H9 (cell line): ENCODE measurements around the gene FSTL4. TPM values are rescaled to one million over a fixed set of nuclear protein-coding genes. Genes with fewer than 3 reads are reported as not detected.
A peak's percentile ranks its signal among the peaks of the same experiment; 100 is the strongest.

Experiments
- DNase-seq: peaks from one replicate; pipeline ENCODE4 v3.0.0-alpha.2; 2017
- H2AFZ ChIP-seq: one replicate; pipeline ENCODE4 v1.6.1; 2013; ENCODE audit warnings: mild to moderate bottlenecking, low read length, control low read depth, moderate library complexity
- H2AK5ac ChIP-seq: 2 replicates; pipeline ENCODE4 v1.6.1; 2013; ENCODE audit warnings: low read length, control low read depth, mixed read lengths; ENCODE audit not compliant: insufficient read length
- H2BK120ac ChIP-seq: one replicate; pipeline ENCODE4 v1.6.1; 2013; ENCODE audit warnings: low read depth, mild to moderate bottlenecking, low read length, control low read depth, inconsistent platforms; ENCODE audit not compliant: poor library complexity, severe bottlenecking
- H2BK12ac ChIP-seq: 2 replicates; pipeline ENCODE4 v1.6.1; 2013; ENCODE audit warnings: low read length, control low read depth, mixed read lengths, low read depth; ENCODE audit not compliant: insufficient read length
- H2BK15ac ChIP-seq: 2 replicates; pipeline ENCODE4 v1.6.1; 2013; ENCODE audit warnings: low read depth, low read length, control low read depth
- H2BK20ac ChIP-seq: one replicate; pipeline ENCODE4 v1.6.1; 2013; ENCODE audit warnings: low read depth, mild to moderate bottlenecking, low read length, control low read depth, inconsistent platforms; ENCODE audit not compliant: poor library complexity, severe bottlenecking
- H2BK5ac ChIP-seq: 2 replicates; pipeline ENCODE4 v1.6.1; 2013; ENCODE audit warnings: low read length, control low read depth, mixed read lengths; ENCODE audit not compliant: insufficient read length
- H3K14ac ChIP-seq: 2 replicates; pipeline ENCODE4 v1.6.1; 2013; ENCODE audit warnings: low read length, control low read depth; ENCODE audit not compliant: insufficient read depth
- H3K18ac ChIP-seq: 2 replicates; pipeline ENCODE4 v1.6.1; 2013; ENCODE audit warnings: low read depth, mild to moderate bottlenecking, mixed read lengths, low read length, control low read depth; ENCODE audit not compliant: insufficient read length
- H3K23ac ChIP-seq: 2 replicates; pipeline ENCODE4 v1.6.1; 2013; ENCODE audit warnings: low read length, control low read depth, mixed read lengths, low read depth; ENCODE audit not compliant: insufficient read length
- H3K23me2 ChIP-seq: 2 replicates; pipeline ENCODE4 v1.6.1; 2013; ENCODE audit warnings: low read depth, mild to moderate bottlenecking, mixed read lengths, low read length, control low read depth; ENCODE audit not compliant: insufficient read length, poor library complexity, severe bottlenecking
- H3K27ac ChIP-seq: 2 replicates; pipeline ENCODE4 v1.5.1; 2013; ENCODE audit warnings: low read length, control low read depth, mixed read lengths, low read depth; ENCODE audit not compliant: insufficient read length
- H3K27me3 ChIP-seq: 2 replicates; pipeline ENCODE4 v1.6.1; 2013; ENCODE audit warnings: low read length, control low read depth, inconsistent platforms; ENCODE audit not compliant: insufficient read depth
- H3K4ac ChIP-seq: 2 replicates; pipeline ENCODE4 v1.6.1; 2013; ENCODE audit warnings: low read depth, mild to moderate bottlenecking, control low read depth, inconsistent platforms, low read length, moderate library complexity
- H3K4me1 ChIP-seq: 2 replicates; pipeline ENCODE4 v1.6.1; 2013; ENCODE audit warnings: low read length, control low read depth, inconsistent platforms; ENCODE audit not compliant: insufficient read depth
- H3K4me2 ChIP-seq: 2 replicates; pipeline ENCODE4 v1.6.1; 2013; ENCODE audit warnings: low read length, control low read depth, mixed read lengths; ENCODE audit not compliant: insufficient read length, insufficient read depth
- H3K56ac ChIP-seq: 2 replicates; pipeline ENCODE4 v1.6.1; 2013; ENCODE audit warnings: low read depth, mild to moderate bottlenecking, mixed read lengths, low read length, control low read depth; ENCODE audit not compliant: insufficient read length
- H3K79me1 ChIP-seq: 2 replicates; pipeline ENCODE4 v1.6.1; 2013; ENCODE audit warnings: low read depth, mild to moderate bottlenecking, moderate library complexity, low read length, control low read depth, inconsistent platforms; ENCODE audit not compliant: insufficient read depth, poor library complexity, severe bottlenecking
- H3K79me2 ChIP-seq: 2 replicates; pipeline ENCODE4 v1.6.1; 2013; ENCODE audit warnings: low read length, control low read depth, inconsistent platforms; ENCODE audit not compliant: insufficient read depth
- H3K9ac ChIP-seq: 2 replicates; pipeline ENCODE4 v1.6.1; 2013; ENCODE audit warnings: low read length, control low read depth, mixed read lengths; ENCODE audit not compliant: insufficient read length; ENCODE audit errors: extremely low read depth
- H3K9me3 ChIP-seq: one replicate; pipeline ENCODE4 v1.6.1; 2013; ENCODE audit warnings: low read depth, low read length, inconsistent platforms; ENCODE audit not compliant: control insufficient read depth
- H3T11ph ChIP-seq: one replicate; pipeline ENCODE4 v1.6.1; 2013; ENCODE audit warnings: mild to moderate bottlenecking, low read length, control low read depth, inconsistent platforms
- H4K20me1 ChIP-seq: one replicate; pipeline ENCODE4 v1.6.1; 2013; ENCODE audit not compliant: control insufficient read depth, insufficient read length, insufficient read depth
- H4K5ac ChIP-seq: 2 replicates; pipeline ENCODE4 v1.6.1; 2013; ENCODE audit warnings: low read depth, mild to moderate bottlenecking, mixed read lengths, low read length, control low read depth; ENCODE audit not compliant: insufficient read length
- H4K8ac ChIP-seq: replicated peaks from 2 replicates; pipeline ENCODE4 v1.6.1; 2013; ENCODE audit warnings: low read length, control low read depth, mixed read lengths, low read depth; ENCODE audit not compliant: insufficient read length
- H4K91ac ChIP-seq: 2 replicates; pipeline ENCODE4 v1.6.1; 2013; ENCODE audit warnings: low read depth, mild to moderate bottlenecking, moderate library complexity, mixed read lengths, low read length, control low read depth; ENCODE audit not compliant: insufficient read length
- H3K27ac Mint-ChIP-seq, 3 experiments: 2 replicates in 2 of 3; 3 replicates in 1 of 3; pipeline ENCODE4 v1.8.0; 2020 to 2021; ENCODE audit warnings: mixed read lengths in 3 of 3, mild to moderate bottlenecking in 1 of 3, moderate library complexity in 1 of 3
- H3K27me3 Mint-ChIP-seq: 2 replicates; pipeline ENCODE4 v1.8.0; 2021; ENCODE audit warnings: low read depth, mild to moderate bottlenecking, moderate library complexity, mixed read lengths
- H3K36me3 Mint-ChIP-seq, 3 experiments: 2 replicates in 2 of 3; 3 replicates in 1 of 3; pipeline ENCODE4 v1.8.0; 2020 to 2021; ENCODE audit warnings: low read depth in 3 of 3, mixed read lengths in 3 of 3; ENCODE audit not compliant: insufficient read depth in 1 of 3
- H3K4me1 Mint-ChIP-seq, 2 experiments: 2 replicates each; pipeline ENCODE4 v1.8.0; 2020; ENCODE audit warnings: mixed read lengths in 2 of 2
- H3K4me3 Mint-ChIP-seq, 2 experiments: 2 replicates in 1 of 2; 3 replicates in 1 of 2; pipeline ENCODE4 v1.8.0; 2020 to 2021; ENCODE audit warnings: mild to moderate bottlenecking in 2 of 2, mixed read lengths in 2 of 2, moderate library complexity in 1 of 2
- H3K9me3 Mint-ChIP-seq, 2 experiments: 2 replicates in 1 of 2; 3 replicates in 1 of 2; pipeline ENCODE4 v1.8.0; 2020; ENCODE audit warnings: mild to moderate bottlenecking in 2 of 2, mixed read lengths in 2 of 2, moderate library complexity in 1 of 2
- CTCF ChIP-seq: fragments of 200-600 bp; sonication (generic); conservative IDR thresholded peaks from 3 replicates; pipeline ENCODE4 v1.8.0; 2021; ENCODE audit warnings: antibody characterized with exemption, mild to moderate bottlenecking
- WGBS: extraction: QIAGEN DNeasy Blood & Tissue Kit; methylation state at CpG from one replicate; pipeline ENCODE4 v1.1.7; 2013; ENCODE audit warnings: missing lambda C conversion rate, low lambda C conversion rate, mixed read lengths; ENCODE audit not compliant: insufficient read length; ENCODE audit errors: extremely low coverage; 5-methylcytosine and 5-hydroxymethylcytosine counted together
- total RNA-seq: library from RNA; stranded (reverse); gene quantifications from 2 replicates; pipeline ENCODE4 v1.2.1, GENCODE V29; 2021

Gene FSTL4
- total RNA-seq, 1 experiment from 2014 or later, result 5.7 TPM

DNA sequence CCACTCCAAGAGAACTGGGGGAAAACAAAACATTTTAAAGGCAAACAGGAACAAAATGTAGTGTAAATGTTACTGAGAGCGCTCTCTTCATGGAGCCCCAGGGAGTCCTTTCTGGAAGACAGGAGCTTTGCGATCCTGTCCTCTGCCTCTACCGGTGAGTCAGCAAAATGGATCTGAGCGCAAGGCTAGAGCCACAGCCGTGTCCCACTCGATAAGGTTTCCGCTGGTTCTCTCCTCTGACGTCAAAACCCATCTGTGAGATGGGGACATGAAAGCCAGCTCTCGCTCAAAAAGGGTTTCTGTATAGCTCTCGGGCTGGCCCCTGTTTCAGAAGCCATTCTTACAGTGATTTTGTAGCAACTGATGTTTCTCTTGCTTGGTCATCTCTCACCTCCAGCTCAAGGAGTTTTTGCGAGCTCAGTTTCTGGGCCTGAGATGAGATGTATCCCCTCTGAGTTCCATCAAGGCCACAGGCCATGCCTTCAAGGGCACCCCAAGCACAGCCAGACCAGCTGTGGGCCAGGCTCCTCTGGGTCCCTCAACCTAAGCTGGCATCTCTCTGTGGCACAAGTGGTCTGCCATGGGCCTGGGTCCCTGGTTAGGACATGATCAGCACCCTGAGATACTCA lies 101.6 kb downstream of the FSTL4 start:
- Mint-ChIP-seq H3K27me3 (peaks cover 5% of the 10 kb centered on the region; the same call in 1 of the 2 replicates), H3K36me3 (no peaks in the 10 kb centered on the region; a peak in 1 of 7 replicates), H3K4me3 (no peak overlapping the region), H3K4me1 (peaks cover 4 to 8% of the 10 kb centered on the region in 2 experiments; a peak in 3 of 4 replicates), H3K27ac (peak overlapping the region in 1 of 3 experiments; percentile 10; a peak in 2 of 7 replicates), H3K9me3 (no peaks in the 10 kb centered on the region)
- no peak overlapping the region for H2BK20ac ChIP-seq
- no CpG with 5 or more reads among the region's 11 CpGs for WGBS
- no peaks in the 10 kb centered on the region for H3K9me3 ChIP-seq
- no peaks in the 10 kb centered on the region for H4K20me1 ChIP-seq
- H3K27me3 ChIP-seq, result no peaks in the 10 kb centered on the region
- no peak overlapping the region for H2BK120ac ChIP-seq
- H3K27ac ChIP-seq, result no peak overlapping the region
- DNase-seq, result no peak
- H3T11ph ChIP-seq, result no peak overlapping the region
- no peak overlapping the region for H3K18ac ChIP-seq
- no peaks in the 10 kb centered on the region for H3K79me1 ChIP-seq
- no peak overlapping the region for H4K5ac ChIP-seq
- no peak overlapping the region for H3K9ac ChIP-seq
- H3K56ac ChIP-seq, result no peak overlapping the region
- no peak overlapping the region for H2AK5ac ChIP-seq
- no peak overlapping the region for H2BK12ac ChIP-seq
- no peak overlapping the region for H2AFZ ChIP-seq
- H3K23ac ChIP-seq, result no peak overlapping the region
- no peaks in the 10 kb centered on the region for H3K79me2 ChIP-seq
- H3K4me1 ChIP-seq, result no peaks in the 10 kb centered on the region
- no peak overlapping the region for H3K4me2 ChIP-seq
- H2BK15ac ChIP-seq, result no peak overlapping the region
- no peaks in the 10 kb centered on the region for H3K23me2 ChIP-seq
- H4K91ac ChIP-seq, result no peak overlapping the region
- no peak overlapping the region for H2BK5ac ChIP-seq
- H4K8ac ChIP-seq, result no peak overlapping the region
- H3K4ac ChIP-seq, result no peak overlapping the region
- H3K14ac ChIP-seq, result no peak overlapping the region
- no peak for TF ChIP-seq CTCF
